Sigmoid colon (tissue), 3 donors: ENCODE results near the gene PSMD10.

Experiments
- CTCF ChIP-seq, 4 experiments: fragments of 450-650 bp in 3 of 4; fragments of 200-600 bp in 1 of 4; IDR thresholded peaks; one replicate each; pipeline ENCODE4 v1.5.1; 2016 to 2019; ENCODE audit warnings: antibody characterized with exemption in 4 of 4, mild to moderate bottlenecking in 3 of 4, moderate library complexity in 2 of 4
- POLR2A ChIP-seq, 2 donors: fragments of 450-650 bp; IDR thresholded peaks; one replicate each; pipeline ENCODE4 v1.6.1; 2016; ENCODE audit warnings: antibody characterized with exemption in 2 of 2, mild to moderate bottlenecking in 2 of 2, moderate library complexity in 2 of 2

- TF ChIP-seq POLR2A (IDR thresholded peaks at IDR 0.05) = no peak
- TF ChIP-seq CTCF (IDR thresholded peaks at IDR 0.05) = no peak
Observed at GRCh38 chrX:108122748-108123147, 31.4 kb upstream of the PSMD10 start.
